ENCODE measurements around the gene PREX1.

The PREX1 gene

DNA sequence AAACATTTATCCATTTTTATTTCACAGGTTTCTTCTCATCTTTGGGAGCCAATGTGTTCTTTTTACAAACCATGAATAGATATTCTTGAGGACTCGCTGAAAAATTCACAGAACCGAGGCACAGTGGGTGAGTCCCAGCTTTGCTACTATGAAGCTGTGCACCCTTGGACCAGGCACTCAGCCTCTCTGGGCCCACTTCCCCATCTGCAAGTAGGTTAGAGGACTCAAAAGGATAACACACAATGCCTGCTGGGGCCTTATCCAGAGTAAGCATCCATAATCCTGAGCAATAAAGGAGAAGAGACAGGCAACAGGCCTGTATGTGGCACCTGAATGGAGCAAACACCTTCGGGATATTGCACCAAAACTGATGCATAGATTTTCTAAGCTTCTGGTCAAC is 153.3 kb downstream of the PREX1 start:
- DNase-seq = no peak

DNA sequence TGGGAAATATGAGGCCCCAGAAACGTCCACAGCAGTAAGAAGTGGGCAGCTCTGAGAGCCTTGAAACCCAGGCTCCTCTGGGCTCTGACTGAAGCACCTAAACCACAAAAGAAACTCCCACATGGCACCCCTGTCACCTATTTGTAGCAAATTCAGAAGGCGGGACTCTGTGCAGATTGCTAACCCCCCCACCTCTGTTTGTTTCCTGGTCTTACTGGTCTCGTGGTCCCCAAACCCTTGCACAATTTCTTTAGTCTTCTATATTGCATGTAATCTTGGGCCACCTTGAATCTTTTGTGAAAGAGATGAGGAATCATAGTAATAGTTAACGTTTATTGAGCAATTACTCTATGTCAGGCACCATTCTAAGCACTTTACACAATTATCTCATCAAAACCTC is 154.3 kb downstream of the PREX1 start:
- DNase-seq = no peak

DNA sequence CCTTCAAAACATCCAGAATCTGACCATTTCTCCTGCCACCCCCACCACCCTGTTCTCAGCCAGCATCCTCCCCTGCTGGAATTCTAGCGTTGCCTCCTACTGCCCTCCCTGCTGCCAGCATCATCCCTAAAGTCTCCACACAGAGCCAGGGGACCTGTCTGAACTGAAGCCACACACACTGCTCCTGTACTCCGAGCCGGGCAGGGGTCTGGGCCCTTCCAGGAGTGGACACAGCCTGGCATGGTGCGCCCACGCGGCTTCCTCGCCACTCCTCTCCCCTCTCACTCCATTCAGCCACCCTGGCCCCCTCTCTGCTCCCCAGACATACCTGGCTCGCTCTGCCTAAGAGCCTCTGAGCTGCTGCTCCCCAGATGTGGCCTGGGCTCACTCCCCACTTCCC is 155.5 kb downstream of the PREX1 start:
- DNase-seq = no peak

DNA sequence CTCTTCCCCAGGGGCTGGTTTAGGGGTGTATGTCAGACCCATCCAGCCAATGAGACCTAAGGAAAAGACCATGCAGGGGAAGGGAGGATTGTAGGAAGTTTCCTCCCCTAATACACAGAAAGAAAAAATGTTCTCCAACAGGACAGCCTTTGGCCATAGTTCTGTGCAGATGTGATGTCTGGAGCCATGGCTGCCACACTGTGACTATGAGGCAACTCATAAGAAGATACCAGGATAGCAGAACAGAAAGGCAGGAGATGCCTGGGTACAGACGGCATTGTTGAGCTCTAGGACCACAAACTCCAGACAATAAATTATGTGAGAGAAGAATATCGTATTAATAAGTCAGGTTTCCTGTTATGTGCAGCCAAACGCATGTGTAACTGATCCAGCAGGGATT is 156.7 kb downstream of the PREX1 start:
- DNase-seq = no peak

DNA sequence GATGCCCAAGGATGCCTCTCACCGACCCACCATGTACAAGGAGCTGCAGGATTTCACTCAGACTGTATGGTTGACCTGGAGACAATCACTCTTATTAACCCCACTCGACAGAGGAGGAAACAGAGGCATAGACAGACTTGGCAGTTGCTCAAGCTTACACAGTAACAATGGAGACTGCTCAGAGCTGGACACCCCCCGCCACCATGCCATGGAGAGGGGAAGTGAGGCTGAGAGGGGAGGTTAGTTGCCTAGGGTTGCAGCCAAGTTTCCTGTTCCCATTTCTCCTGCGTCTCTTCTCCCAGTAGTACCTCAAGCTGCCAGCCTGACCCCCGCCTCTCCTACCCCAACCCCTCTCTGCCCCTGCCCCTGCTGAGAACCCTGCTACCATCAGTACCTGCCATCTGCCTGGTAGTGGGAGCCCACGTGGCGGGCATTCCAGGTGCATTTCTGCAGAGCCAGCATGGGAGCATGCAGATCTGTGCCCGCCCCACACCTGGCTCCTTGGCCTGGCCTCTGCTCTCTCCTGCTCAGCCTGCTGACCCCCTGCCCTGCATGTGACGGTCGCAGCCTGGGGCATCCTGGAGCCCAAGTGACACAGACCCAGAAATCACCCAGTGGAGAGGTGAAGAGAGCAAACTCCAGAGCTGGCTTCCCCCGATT is 157.7 kb downstream of the PREX1 start:
- DNase-seq = peak; percentile 21

DNA sequence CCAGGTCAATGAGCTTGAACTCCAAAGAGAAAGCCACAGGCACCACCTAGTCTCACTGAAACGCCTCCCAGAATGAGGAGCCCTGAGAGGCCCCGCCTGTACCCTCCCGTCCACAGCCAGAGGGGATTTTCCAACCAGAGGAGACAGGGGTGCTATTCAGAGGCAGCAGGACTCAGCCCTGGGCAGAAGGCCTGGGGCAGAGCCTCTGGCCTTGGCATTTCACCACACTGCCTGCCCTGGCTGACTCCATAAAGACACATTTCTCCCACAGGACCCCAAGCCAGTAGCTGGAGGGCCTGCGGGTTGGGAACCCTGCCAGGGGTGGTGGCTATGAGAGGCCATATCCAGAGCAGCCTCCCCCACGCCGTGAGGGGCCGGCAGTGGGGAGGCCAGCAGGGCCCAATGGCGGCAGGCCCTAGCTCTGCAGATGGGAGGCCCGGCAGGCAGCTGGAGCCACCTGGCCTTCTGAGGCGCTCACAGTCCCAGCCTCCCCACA is 159.3 kb downstream of the PREX1 start:
- DNase-seq = no peak

DNA sequence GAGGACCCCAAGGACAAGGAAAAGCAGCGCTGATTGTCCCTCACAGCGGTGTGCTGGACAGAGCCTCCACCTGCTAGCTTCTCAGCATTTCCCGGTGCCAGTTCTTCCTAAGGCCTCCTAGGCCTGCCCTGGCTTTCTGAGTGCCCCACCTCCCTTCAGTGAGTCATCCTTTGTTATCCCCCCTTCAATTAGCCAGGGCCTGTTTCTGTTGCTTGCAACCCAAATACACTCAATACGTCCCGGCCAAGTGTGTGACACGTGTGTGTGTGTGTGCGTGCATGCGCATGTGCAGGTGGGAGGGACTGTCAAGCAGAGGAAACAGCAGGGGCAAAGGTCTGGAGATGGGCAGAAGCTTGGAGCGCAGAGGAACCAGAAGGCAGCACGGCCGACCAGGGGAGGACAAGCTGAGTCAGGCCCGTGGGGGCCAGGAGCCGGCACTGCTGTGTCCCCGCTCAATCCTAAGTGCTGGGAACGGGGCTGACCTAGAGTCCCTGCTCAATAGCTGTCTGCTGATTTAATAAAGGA is 159.8 kb downstream of the PREX1 start:
- no peak for DNase-seq

DNA sequence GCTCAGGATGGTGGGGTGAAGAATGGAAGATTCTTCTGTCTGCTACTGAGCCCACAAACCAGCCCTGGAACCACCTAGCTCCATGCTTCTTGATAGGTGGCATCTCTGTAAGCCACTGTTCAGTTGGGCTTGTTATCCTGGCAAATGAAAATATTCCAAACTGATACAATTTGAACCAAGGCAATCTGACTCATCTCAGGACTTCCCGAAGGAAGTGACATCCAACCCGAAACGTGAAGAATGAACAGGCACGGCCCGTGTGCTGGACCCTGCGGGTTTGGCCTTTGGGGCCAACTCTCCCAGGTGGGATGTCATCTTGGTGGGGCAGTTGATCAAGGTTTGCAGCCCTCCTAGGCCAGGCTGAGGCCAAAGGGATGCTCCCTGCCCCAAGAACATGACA is 160.3 kb downstream of the PREX1 start:
- no peak for DNase-seq

DNA sequence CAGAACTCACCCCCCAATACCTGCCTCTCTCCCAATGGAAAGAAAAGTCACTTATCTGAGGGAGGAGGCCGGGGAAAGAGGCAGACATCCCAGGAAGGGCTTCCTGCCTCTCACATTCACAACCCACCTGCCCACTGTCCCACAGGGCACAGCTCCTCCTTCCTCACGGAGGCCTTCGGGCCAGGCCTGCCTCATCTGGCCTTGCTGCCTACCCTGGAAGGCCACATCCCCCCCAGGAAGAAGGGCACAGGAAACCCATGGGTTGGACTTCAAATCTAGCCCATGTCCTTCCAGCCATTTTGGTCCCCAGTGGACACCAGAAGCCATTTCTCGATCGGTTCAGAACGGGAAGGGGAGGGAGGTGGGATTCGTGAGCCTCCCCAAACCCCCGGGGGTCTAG is 162.0 kb downstream of the PREX1 start:
- no peak for DNase-seq

DNA sequence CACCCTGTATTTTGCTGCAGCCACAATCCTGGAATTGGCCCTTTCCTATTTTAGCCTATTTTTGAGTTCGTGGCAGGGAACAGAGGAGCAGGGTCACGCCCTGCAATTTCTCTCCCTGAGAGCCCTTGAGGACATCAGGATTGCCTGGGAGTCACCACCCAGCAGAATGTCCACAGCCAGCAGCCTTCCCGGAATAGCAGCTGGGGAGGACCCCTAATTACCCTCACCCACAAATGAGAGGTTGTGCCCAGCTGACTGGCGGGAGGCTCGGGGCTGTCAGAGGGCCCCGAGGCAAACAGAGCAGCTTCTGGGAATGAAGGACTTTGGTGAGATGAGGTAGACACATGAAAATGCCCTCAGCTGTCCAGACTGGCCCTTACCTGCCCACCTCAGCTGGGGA is 165.1 kb downstream of the PREX1 start:
- DNase-seq = no peak

DNA sequence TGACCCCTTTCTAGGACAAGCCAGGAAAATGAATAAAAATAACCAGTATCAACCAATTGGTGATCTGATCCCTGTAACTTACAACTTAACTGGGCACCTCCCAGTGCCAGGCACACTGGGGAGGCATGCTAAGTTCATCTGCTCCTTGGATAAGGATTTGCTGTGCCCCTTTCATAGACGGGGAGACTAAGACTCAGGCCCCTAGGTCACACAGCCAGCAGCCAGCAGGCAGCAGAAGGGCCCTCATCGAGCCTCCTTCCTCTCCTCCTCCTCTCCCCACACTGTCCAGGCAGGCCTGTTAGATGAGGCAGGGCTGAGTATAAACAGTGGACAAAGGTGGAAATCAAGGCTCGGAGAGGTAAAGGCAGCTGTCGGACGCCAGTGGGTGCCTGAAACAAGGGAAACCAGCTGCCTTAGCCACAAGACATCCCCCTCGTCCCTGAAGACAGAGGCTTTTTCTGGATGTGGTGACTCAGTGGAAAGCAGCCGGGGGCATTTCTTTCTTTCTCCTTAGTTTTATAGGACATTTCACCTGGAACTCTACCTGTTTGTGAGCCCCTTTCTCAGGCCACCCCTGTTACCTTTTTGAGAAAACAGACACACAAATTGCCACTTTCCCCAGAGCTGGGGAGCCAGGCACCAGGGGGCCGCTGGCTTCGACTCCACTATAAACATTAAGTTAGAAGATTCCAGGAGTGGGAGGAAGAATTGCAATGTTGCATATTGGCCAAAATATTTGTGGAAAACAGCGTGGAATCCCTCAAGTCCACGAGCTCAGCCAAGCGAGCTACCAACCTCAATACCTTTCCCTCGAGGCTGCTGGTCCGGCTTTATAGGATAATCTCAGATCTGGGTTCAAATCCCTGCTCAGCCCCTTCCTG is 166.0 kb downstream of the PREX1 start:
- DNase-seq = no peak

DNA sequence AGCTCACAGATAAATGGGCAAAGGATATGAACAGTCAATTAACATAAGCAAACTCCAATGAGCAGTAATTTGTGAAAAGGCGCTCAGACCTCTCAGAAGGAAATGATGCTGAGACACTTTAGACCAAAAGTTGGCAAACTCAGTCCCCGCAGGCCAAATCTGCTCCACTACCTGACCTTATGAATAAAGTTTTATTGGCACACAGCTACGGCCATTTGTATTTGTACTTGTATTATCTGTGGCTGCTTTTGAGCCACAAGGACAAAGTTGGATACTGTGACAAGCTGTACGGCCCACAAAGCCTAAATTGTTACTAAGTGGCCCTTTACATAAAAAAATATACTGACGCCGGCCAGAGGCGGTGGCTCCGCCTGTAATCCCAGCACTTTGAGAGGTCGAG is 167.0 kb downstream of the PREX1 start:
- DNase-seq = no peak

DNA sequence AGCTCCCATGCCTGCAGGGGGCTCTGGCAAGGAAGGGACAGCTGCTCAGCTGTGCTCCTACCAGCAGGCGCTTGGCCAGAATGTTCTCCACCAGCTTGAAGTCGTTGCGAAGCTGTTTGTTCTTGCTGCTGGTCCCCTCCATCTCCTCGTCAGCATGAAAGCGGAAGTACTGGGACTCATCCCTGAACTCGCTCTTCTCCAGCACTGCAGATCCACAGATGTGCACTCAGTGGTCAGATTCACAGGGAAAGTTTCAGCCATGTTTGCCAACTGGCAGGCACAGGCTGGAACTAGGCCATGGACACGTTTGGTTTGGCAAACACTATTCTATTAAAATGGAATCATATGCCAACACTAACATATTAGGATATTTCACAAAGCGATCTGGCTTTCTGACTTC is 167.9 kb downstream of the PREX1 start:
- DNase-seq = no peak

DNA sequence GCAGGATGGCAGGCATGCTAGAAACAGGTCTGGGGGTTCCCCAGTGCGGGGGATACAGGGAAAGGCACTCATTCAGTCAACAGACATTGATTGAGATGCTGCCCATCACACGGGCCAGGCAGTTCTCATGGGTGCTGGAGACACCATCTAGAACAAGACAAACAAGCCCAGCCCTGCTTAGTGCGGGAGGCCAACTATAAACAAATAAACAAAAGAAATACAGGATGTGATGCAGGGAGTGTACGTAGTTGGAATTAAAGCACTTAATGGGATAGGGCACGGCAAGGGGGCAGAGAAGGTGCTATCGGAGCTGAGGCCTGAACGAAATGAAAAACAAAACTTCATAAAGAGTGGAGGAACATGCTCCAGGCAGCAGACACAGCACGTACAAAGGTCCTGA is 169.3 kb downstream of the PREX1 start:
- DNase-seq = no peak

DNA sequence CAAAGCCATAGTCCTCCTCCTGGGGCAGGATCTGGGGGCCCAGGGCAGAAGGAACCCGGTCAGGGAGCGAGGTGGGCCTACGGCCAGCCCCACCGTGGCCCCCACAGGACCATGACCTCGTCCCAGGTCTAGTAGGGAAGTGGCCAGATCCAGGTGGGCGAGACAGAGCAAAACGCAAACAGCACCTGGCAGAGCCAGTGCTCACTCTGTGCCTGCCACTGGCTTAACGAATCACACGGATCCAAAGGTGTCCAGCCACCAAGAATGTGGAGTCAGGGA is 169.7 kb downstream of the PREX1 start:
- DNase-seq = no peak

DNA sequence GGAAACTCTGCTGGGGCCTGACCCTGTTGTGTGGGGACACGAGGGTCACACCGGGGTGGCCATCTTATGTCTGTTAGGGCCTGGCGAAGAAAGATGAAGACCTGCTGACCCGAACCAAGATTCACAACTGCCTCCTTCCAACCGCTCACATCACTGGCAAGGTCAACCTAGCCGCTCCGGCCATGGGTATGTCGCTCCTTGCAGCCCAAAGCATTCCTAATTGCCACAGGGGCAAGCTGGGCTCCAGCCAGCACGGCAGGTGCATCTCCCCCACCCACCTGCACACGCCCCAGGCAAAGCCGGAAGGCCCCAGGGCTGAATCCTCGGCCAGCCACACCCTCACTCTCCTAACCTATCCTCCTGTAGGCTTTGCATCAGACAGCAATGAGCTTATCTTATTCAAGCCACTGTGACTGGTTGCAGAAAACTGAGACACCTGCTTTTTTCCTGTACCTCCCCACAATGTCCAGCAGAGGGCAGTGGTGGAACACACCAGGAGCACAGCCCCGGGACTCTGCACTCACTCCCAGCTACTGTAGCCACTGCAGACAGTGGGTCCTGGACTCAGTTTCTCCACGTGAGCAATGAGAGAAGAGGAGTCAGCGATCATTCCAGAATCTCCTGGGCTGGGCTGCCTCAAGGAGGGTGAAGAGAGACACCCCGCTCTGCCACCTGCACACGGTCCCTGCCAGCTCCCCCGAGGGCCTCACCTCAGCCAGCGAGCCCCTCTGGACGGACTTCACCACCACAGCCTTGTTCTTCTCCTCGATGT is 170.2 kb downstream of the PREX1 start:
- peak; percentile 82 for DNase-seq

DNA sequence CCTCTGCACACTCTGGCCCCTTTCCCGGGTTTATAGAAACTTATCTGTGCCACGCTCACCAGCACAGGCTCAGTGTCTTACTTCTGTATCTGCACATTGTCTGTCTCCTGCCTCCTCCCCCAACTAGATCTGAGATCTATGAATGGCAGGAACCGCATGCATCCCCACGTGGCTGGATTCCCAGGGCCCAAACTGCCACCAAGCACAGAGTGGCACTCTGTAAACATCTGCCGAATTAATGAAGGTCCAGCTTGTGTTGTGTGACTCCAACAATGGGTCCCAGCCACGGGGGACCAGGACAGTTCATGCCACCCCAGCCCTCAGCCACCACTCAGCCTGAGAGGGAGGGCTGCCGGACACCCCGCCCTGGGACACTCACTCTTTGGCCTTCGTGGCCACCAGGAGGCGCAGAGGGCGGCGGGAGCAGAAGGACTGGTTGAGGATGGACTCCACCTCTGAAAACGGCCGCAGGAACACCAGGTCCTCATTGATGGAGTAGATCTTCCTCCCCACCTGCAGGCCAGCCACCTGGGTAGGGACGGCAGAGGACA is 171.1 kb downstream of the PREX1 start:
- DNase-seq = no peak

DNA sequence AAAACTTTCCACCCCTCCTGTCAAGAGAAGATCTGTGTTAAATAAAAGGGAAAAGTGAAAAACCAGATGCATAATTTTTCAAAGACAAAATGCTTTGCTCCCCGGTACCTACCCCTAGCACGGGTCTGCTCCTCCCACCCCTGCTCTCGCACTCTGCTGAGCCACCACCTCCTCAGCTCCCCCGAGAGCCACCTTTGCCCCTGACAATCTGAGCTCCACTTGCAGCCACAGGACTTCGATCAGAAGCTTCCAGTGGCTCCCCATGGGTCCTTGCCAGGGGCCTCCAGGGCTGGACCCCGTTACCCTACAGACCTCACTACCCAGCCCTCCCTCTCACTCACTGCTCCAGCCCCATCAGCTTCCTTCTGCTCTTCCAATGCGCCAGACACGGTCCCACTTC is 171.7 kb downstream of the PREX1 start:
- no peak for DNase-seq

DNA sequence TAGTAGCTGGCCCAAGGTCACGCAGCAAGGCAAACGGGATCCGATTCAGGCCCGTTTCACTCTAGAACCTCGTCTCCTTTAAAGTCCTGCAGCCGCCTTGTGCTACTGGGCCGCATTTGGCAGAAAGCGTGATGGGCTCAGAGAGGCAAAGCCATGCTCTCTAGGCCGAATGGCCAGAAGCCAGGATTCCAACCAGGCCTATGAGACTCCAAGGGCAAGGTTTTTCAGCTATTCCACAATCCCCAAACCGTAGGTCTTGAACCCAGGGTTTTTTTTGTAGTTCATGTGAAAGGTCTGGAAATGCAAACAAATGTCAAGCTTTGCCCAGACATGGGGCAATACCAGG is 174.1 kb downstream of the PREX1 start:
- no peak for DNase-seq

DNA sequence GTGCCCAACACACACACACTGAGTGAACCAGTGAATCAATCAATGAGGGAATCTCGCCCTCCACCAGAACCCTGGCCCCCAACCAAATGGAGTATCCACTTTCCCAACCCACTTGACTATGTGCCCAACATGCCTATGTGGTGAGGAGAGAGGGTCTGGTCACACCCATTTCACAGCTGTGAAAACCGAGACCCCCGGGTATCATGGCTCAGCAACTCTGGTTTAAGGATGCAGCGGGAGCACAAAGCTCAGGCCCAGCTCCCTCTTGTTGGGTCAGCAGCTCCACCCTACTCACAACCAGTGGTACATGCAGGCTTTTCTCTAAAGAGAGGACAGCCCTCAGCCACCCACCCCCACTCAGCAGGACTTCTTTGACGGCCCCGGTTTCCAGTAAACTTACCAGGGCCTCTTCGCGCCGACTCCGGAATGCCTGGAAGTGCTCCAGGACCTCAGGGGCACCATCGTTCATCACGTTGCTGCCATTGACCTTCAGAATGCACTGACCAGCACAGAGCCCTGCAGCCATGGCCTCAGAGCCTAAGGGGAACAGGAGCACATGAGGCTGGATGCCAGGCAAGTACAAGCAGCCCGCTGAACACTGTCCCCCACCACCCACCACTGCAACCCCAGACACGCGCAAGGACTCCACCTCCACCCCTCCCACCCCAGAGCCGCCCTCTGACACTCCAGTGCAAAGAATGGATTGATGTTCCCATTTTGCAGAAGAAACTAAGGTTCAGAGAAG is 174.7 kb downstream of the PREX1 start:
- no peak for DNase-seq

DNA sequence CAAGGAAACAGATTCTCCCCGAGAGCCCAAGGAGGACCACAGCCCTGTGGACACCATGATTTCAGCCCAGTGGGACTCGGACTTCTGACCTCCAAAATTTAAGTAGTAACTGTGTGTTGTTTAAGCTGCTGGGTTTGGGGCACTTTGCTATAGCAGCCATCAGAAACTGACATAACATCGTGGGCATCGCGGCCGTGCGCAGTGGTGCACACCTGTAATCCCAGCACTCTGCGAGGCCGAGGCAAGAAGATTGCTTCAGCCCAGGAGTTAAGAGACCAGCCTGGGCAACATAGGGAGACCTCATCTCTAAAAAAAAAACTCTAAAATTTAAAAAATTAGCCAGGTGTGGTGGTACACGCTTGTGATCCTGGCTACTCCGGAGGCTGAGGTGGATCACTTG is 175.8 kb downstream of the PREX1 start:
- no peak for DNase-seq

DNA sequence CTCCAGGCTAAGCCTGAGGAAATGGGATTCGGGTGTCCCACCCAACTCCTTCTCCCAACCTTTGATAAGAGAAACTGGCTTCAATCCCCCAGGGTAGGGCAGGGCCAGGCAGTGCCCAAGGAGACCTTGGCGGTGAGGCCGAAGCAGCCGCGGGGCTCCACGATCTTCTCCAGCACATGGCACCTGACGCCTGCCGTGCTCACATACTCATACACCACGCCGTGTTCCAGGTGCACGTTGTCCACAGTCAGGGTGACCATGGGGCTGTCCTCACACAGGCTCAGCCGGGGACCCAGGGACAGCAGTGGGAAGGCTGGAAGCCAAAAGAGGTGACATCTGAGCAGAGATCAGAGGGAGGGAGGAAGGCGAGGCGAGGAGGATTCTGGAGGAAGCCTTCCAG is 176.5 kb downstream of the PREX1 start:
- DNase-seq = no peak

DNA sequence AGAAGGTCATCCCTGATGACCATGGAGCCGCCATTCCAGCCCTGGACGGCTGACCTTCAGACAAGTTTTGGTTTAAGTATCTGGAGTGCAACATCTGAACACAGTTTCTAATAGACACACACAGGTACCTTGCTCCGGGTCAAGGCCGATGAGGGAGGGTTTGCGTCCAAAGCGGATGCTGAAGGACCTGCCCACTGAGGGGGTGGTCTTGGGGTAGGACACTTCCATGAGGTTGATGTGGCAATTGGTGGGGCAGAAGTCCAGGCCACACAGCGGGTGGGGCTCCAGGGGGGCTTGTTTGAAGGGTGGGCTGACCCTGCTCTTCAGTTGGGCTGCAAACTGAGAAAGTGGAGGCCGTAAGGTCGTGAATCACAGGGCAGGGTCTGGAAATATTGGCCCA is 177.9 kb downstream of the PREX1 start:
- DNase-seq = no peak
